Activated CD4-positive, alpha-beta T cell treated with anti-CD3 and anti-CD28 coated beads, Interleukin-2, amount 10 ng/mL, durations not matched to agents 24 days and 14 days (primary cell): ENCODE results near the gene SLC22A7. TPM values are rescaled to one million over a fixed set of nuclear protein-coding genes. Genes with fewer than 3 reads are reported as not detected.

Experiments
- DNase-seq: peaks from one replicate; pipeline ENCODE4 v3.0.0; 2022
- H3K27ac Mint-ChIP-seq: one replicate; pipeline ENCODE4 v1.8.0; 2022; ENCODE audit warnings: mild to moderate bottlenecking, mixed read lengths
- H3K27me3 Mint-ChIP-seq: one replicate; pipeline ENCODE4 v1.8.0; 2022; ENCODE audit warnings: mixed read lengths
- H3K36me3 Mint-ChIP-seq: one replicate; pipeline ENCODE4 v1.8.0; 2022; ENCODE audit warnings: low read depth, mild to moderate bottlenecking, mixed read lengths
- H3K4me1 Mint-ChIP-seq: one replicate; pipeline ENCODE4 v1.8.0; 2021; ENCODE audit warnings: mixed read lengths
- H3K4me3 Mint-ChIP-seq: one replicate; pipeline ENCODE4 v1.8.0; 2022; ENCODE audit warnings: mild to moderate bottlenecking, moderate library complexity, mixed read lengths
- H3K9me3 Mint-ChIP-seq: one replicate; pipeline ENCODE4 v1.8.0; 2021; ENCODE audit warnings: mixed read lengths
- intact Hi-C: fragments of 100-400 bp; cut with micrococcal nuclease; formaldehyde crosslinking; loops from one replicate; pipeline ENCODE4 v1.15.1; 2023
- total RNA-seq: library from RNA; stranded (reverse); gene quantifications from 2 replicates; pipeline ENCODE4 v1.2.3, GENCODE V29; 2022

SLC22A7 gene
- total RNA-seq, 1 donor from 2014 or later, result not detected

GRCh38 chr6:43261198-43261597 lies 36.9 kb upstream of the SLC22A7 start:
- H3K9me3 Mint-ChIP-seq, result no peaks in the 10 kb centered on the region
- no peak overlapping the region for H3K27ac Mint-ChIP-seq
- no peak overlapping the region for H3K4me3 Mint-ChIP-seq
- no peak for DNase-seq
- H3K4me1 Mint-ChIP-seq, result peaks cover 16% of the 10 kb centered on the region
- H3K36me3 Mint-ChIP-seq, result no peaks in the 10 kb centered on the region
- intact Hi-C loops, result loop anchor here (5.0 kb wide), 2 partner anchors 34 to 91 kb away; partner anchors contain the start of gene DNPH1
- no peaks in the 10 kb centered on the region for H3K27me3 Mint-ChIP-seq

GRCh38 chr6:43262000-43262779 lies 35.9 kb upstream of the SLC22A7 start:
- Mint-ChIP-seq H3K27me3 (no peaks in the 10 kb centered on the region), H3K4me1 (peaks cover 9% of the 10 kb centered on the region), H3K27ac (no peak overlapping the region), H3K4me3 (no peak overlapping the region), H3K36me3 (no peaks in the 10 kb centered on the region), H3K9me3 (no peaks in the 10 kb centered on the region)
- no peak for DNase-seq
- intact Hi-C loops, result loop anchor here (2.0 to 5.0 kb wide), 4 partner anchors 35 to 245 kb away; partner anchors contain the start of gene DNPH1

- intact Hi-C loops, result loop anchor here (2.0 to 5.0 kb wide), 4 partner anchors 36 to 244 kb away; partner anchors contain the start of gene DNPH1
- Mint-ChIP-seq H3K27me3 (peaks cover 2% of the 10 kb centered on the region), H3K36me3 (no peaks in the 10 kb centered on the region), H3K9me3 (no peaks in the 10 kb centered on the region), H3K4me3 (no peak overlapping the region), H3K27ac (no peak overlapping the region), H3K4me1 (peaks cover 3% of the 10 kb centered on the region)
- no peak for DNase-seq
Observed at GRCh38 chr6:43262780-43263313, 35.2 kb upstream of the SLC22A7 start.

GRCh38 chr6:43263314-43264178 lies 34.5 kb upstream of the SLC22A7 start:
- Mint-ChIP-seq H3K4me3 (no peak overlapping the region), H3K27me3 (peaks cover 5% of the 10 kb centered on the region), H3K27ac (no peak overlapping the region), H3K9me3 (no peaks in the 10 kb centered on the region), H3K36me3 (no peaks in the 10 kb centered on the region), H3K4me1 (peaks cover 2% of the 10 kb centered on the region)
- intact Hi-C loops, result loop anchor here (2.0 to 5.0 kb wide), 4 partner anchors 36 to 243 kb away; partner anchors contain the start of gene DNPH1
- DNase-seq, result peak; percentile 93

GRCh38 chr6:43264599-43265145 lies 33.4 kb upstream of the SLC22A7 start:
- Mint-ChIP-seq H3K27me3 (peaks cover 12% of the 10 kb centered on the region), H3K4me3 (no peak overlapping the region), H3K4me1 (peaks cover 9% of the 10 kb centered on the region), H3K36me3 (no peaks in the 10 kb centered on the region), H3K27ac (no peak overlapping the region), H3K9me3 (no peaks in the 10 kb centered on the region)
- intact Hi-C loops, result loop anchor here (5.0 kb wide), 3 partner anchors 37 to 88 kb away; partner anchors contain the start of gene DNPH1
- DNase-seq, result no peak

GRCh38 chr6:43265564-43265963 lies 32.5 kb upstream of the SLC22A7 start:
- no peaks in the 10 kb centered on the region for H3K9me3 Mint-ChIP-seq
- intact Hi-C loops, result loop anchor here (5.0 kb wide), 1 partner anchor 67 kb away; no protein-coding TSS in a partner anchor
- no peak overlapping the region for H3K27ac Mint-ChIP-seq
- no peak overlapping the region for H3K4me3 Mint-ChIP-seq
- peaks cover 8% of the 10 kb centered on the region for H3K4me1 Mint-ChIP-seq
- peaks cover 19% of the 10 kb centered on the region for H3K27me3 Mint-ChIP-seq
- no peak for DNase-seq
- H3K36me3 Mint-ChIP-seq, result no peaks in the 10 kb centered on the region

- DNase-seq, result no peak
- H3K27me3 Mint-ChIP-seq, result peaks cover 31% of the 10 kb centered on the region
- no peak overlapping the region for H3K4me3 Mint-ChIP-seq
- H3K27ac Mint-ChIP-seq, result no peak overlapping the region
- intact Hi-C loops, result loop anchor here (5.0 kb wide), 1 partner anchor 65 kb away; no protein-coding TSS in a partner anchor
- H3K9me3 Mint-ChIP-seq, result no peaks in the 10 kb centered on the region
- no peaks in the 10 kb centered on the region for H3K36me3 Mint-ChIP-seq
- H3K4me1 Mint-ChIP-seq, result peaks cover 8% of the 10 kb centered on the region
Observed at GRCh38 chr6:43267619-43268354, 30.3 kb upstream of the SLC22A7 start.

- intact Hi-C loops, result loop anchor here (5.0 kb wide), 1 partner anchor 64 kb away; no protein-coding TSS in a partner anchor
Observed at GRCh38 chr6:43268355-43268700, 29.7 kb upstream of the SLC22A7 start.

GRCh38 chr6:43268782-43269272 lies 29.2 kb upstream of the SLC22A7 start:
- Mint-ChIP-seq H3K27ac (no peak overlapping the region), H3K4me3 (peak overlapping the region; percentile 70), H3K27me3 (peaks cover 38% of the 10 kb centered on the region), H3K9me3 (no peaks in the 10 kb centered on the region), H3K36me3 (no peaks in the 10 kb centered on the region), H3K4me1 (peaks cover 8% of the 10 kb centered on the region)
- intact Hi-C loops, result loop anchor here (5.0 kb wide), 1 partner anchor 63 kb away; no protein-coding TSS in a partner anchor
- no peak for DNase-seq

More at GRCh38 chr6:43268355-43268700, 29.7 kb upstream of the SLC22A7 start:
- Mint-ChIP-seq H3K36me3 (no peaks in the 10 kb centered on the region), H3K4me3 (no peak overlapping the region), H3K9me3 (no peaks in the 10 kb centered on the region), H3K4me1 (peaks cover 8% of the 10 kb centered on the region), H3K27ac (no peak overlapping the region), H3K27me3 (peaks cover 35% of the 10 kb centered on the region)
- DNase-seq, result no peak

- Mint-ChIP-seq H3K27ac (no peak overlapping the region), H3K4me1 (peaks cover 8% of the 10 kb centered on the region), H3K4me3 (peak overlapping the region; percentile 70), H3K9me3 (no peaks in the 10 kb centered on the region), H3K27me3 (peaks cover 45% of the 10 kb centered on the region), H3K36me3 (no peaks in the 10 kb centered on the region)
- intact Hi-C loops, result loop anchor here (5.0 kb wide), 1 partner anchor 63 kb away; no protein-coding TSS in a partner anchor
- DNase-seq, result peak; percentile 84
Observed at GRCh38 chr6:43269273-43270007, 28.6 kb upstream of the SLC22A7 start.

GRCh38 chr6:43271103-43271815 lies 26.8 kb upstream of the SLC22A7 start:
- DNase-seq, result no peak
- peaks cover 58% of the 10 kb centered on the region for H3K27me3 Mint-ChIP-seq
- peaks cover 3% of the 10 kb centered on the region for H3K36me3 Mint-ChIP-seq
- intact Hi-C loops, result no loop called here
- H3K27ac Mint-ChIP-seq, result no peak overlapping the region
- no peaks in the 10 kb centered on the region for H3K9me3 Mint-ChIP-seq
- H3K4me3 Mint-ChIP-seq, result no peak overlapping the region
- H3K4me1 Mint-ChIP-seq, result peaks cover 13% of the 10 kb centered on the region

- intact Hi-C loops, result no loop called here
- Mint-ChIP-seq H3K4me1 (peaks cover 17% of the 10 kb centered on the region), H3K9me3 (no peaks in the 10 kb centered on the region), H3K27me3 (peaks cover 63% of the 10 kb centered on the region), H3K36me3 (peaks cover 3% of the 10 kb centered on the region), H3K27ac (no peak overlapping the region), H3K4me3 (no peak overlapping the region)
- DNase-seq, result no peak
Observed at GRCh38 chr6:43271944-43272343, 26.1 kb upstream of the SLC22A7 start.
